Kidney epithelial cell (primary cell): Measurements from ENCODE around the gene TMEM272. TPM values are rescaled to one million over a fixed set of nuclear protein-coding genes. Genes with fewer than 3 reads are reported as not detected.

ENCODE experiments used
- DNase-seq: peaks from one replicate; pipeline ENCODE4 v3.0.0-alpha.2; 2010; ENCODE audit warnings: low read depth
- H3K27me3 ChIP-seq: 2 replicates; pipeline ENCODE4 v1.6.0; 2011; ENCODE audit warnings: low read length; ENCODE audit not compliant: control insufficient read depth, insufficient read depth
- H3K36me3 ChIP-seq: 2 replicates; pipeline ENCODE4 v1.5.1; 2011; ENCODE audit warnings: low read length; ENCODE audit not compliant: control insufficient read depth, insufficient read depth
- H3K4me3 ChIP-seq: 2 replicates; pipeline ENCODE4 v1.5.1; 2011; ENCODE audit warnings: low read depth, mild to moderate bottlenecking, control low read depth, low read length
- total RNA-seq: library from RNA; depleted of rRNA; stranded (reverse); fragments of >200 nt; gene quantifications from 2 replicates; pipeline ENCODE4 v1.2.3, GENCODE V29; 2015
- TF ChIP-seq, protein P1 (sequence below): IDR thresholded peaks from 2 replicates; pipeline ENCODE4 v1.5.1; 2011; ENCODE audit warnings: mild to moderate bottlenecking, moderate library complexity, low read length, control low read depth, inconsistent platforms; ENCODE audit not compliant: insufficient read depth, poor library complexity, severe bottlenecking

The TMEM272 gene
- total RNA-seq, 1 donor from 2014 or later, result not detected

DNA sequence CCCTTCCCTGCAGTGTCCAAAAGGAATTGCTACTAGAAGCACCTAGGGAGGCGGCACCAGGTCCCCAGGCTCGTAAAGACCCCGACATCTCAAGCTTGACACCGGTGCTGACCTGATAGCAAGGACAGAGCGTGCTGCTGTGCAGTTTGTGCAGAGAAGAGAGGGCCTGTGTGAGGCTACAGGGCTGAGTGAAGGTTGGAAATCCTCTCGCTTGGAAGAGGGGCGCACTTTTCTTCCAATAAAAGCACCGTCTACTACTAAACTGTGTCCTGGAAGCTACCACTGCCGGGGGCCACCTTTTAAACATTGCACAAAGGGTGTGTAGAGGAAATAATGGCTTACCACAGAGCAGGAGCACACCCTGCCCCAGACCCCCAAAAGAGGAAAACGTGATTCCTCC, 11.0 kb downstream of the TMEM272 start:
- no peak overlapping the region for H3K4me3 ChIP-seq
- H3K27me3 ChIP-seq, result peaks cover 4% of the 10 kb centered on the region
- TF ChIP-seq, protein P1, sequence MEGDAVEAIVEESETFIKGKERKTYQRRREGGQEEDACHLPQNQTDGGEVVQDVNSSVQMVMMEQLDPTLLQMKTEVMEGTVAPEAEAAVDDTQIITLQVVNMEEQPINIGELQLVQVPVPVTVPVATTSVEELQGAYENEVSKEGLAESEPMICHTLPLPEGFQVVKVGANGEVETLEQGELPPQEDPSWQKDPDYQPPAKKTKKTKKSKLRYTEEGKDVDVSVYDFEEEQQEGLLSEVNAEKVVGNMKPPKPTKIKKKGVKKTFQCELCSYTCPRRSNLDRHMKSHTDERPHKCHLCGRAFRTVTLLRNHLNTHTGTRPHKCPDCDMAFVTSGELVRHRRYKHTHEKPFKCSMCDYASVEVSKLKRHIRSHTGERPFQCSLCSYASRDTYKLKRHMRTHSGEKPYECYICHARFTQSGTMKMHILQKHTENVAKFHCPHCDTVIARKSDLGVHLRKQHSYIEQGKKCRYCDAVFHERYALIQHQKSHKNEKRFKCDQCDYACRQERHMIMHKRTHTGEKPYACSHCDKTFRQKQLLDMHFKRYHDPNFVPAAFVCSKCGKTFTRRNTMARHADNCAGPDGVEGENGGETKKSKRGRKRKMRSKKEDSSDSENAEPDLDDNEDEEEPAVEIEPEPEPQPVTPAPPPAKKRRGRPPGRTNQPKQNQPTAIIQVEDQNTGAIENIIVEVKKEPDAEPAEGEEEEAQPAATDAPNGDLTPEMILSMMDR, result no peak
- no peak for DNase-seq
- no peaks in the 10 kb centered on the region for H3K36me3 ChIP-seq

DNA sequence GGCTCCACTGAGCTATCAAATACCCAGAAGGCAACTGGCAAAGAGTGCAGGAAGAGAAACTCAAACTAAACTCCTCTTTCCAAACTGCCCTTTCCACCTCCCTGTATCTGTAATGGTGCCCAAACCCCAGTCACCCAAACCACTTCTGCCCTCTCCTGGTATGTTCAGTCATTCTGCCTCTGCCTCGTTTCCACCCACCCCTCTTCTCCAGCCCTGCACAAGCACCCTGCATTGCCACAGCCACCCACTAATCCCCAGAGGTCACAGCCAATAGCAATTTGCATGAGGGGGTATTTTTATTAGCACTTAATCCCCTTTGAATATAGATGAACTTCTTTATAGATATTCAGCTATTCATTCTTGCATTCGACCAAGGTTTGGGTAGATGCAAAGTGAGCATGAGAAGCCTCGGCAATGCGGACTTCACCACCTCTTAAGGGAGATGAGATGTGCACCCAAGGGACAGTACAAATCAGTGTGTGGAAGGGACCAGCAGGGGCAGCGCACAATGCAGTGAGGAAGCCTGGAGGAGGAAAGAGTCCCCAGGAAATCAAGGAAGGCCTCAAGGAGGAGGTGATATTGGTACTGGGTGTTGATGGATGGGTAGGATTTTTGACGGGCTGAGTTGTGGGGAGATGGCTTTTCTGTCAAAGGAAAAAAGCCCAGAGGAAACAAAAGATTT, 12.4 kb downstream of the TMEM272 start:
- TF ChIP-seq, protein P1, result peak; percentile 28
- H3K36me3 ChIP-seq, result no peaks in the 10 kb centered on the region
- H3K27me3 ChIP-seq, result peaks cover 7% of the 10 kb centered on the region
- DNase-seq, result no peak
- no peak overlapping the region for H3K4me3 ChIP-seq

DNA sequence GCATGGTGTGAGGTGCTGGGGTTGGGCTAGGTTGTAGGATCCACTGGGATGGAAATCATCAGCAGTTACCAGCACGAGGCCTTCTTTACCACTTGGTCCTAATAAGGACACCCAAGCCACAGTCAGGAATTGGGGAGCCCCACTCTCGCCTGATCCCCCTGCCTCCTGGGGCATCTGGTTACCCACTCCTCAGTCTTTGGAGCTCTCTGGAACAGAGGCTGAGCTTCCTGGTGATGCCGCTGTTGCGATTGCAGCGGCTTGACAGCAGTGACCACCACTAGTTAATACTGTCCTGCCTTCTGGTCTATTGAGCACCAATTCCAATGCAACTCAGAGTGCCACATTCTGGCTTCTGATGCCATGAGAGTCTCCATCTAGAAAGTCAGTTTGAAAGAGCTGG, 13.5 kb downstream of the TMEM272 start:
- TF ChIP-seq, protein P1, result no peak
- H3K27me3 ChIP-seq, result peaks cover 7% of the 10 kb centered on the region
- no peak overlapping the region for H3K4me3 ChIP-seq
- H3K36me3 ChIP-seq, result no peaks in the 10 kb centered on the region
- no peak for DNase-seq

DNA sequence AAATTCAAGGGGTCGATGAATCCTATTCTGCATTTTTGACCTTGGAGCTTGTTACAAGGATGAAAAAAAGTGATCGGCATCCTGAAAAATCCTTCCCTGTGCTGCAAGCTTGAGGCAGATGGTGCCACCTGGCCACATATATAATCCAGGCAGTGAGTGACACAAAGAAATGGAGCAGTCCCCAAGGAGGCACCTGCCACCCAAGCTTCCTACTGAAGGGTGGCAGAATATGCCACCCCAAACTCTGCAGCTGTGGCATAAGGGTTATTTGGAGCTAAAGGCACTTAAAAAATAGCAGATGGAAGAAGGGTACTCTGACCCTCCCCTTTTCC, 15.4 kb downstream of the TMEM272 start:
- no peak for DNase-seq
- no peak overlapping the region for H3K4me3 ChIP-seq
- H3K27me3 ChIP-seq, result peaks cover 7% of the 10 kb centered on the region
- TF ChIP-seq, protein P1, result no peak
- H3K36me3 ChIP-seq, result no peaks in the 10 kb centered on the region

DNA sequence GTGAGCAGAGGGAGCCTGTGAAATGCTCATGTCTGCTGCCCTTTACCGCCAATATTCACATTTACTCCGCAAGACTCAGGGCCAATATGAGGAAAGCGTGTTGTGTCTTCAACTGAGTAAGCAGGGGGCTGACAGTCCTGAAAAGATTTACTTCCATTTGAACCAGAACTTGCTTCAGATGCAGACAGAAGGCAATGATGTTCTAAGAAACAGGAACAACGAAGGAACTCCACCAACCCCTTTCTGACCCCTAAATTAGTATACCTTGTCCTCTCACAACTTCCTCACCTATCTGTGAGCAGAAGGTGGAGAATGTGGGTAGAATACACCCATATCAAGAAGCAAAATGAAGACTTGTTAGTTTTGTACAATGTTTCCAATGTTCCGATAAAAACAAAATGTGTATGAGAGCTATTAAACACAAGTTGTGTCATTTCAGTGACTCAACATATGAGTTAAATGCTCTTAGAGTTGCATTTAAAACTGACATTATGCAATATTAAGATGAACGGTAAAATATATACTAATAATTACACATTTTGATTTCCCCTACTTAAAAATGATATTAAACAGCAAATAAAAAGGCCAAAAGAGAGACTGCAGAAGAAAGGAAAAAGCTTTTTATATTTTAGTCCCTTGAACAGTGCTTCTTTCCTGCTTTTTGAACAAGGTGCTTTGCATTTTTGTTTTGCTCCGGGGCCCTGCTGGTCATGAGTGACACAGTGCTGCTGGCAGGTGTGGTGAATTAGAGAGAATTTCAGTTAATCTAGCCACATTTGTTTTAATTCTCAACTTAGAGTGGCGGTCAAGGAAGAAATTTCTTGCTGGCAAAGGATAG, 16.0 kb downstream of the TMEM272 start:
- no peaks in the 10 kb centered on the region for H3K36me3 ChIP-seq
- no peak for DNase-seq
- peaks cover 7% of the 10 kb centered on the region for H3K27me3 ChIP-seq
- TF ChIP-seq, protein P1, result no peak
- H3K4me3 ChIP-seq, result no peak overlapping the region
